GM12878 (cell line): ENCODE data around the gene FXYD6. TPM values are rescaled to one million over a fixed set of nuclear protein-coding genes. Genes with fewer than 3 reads are reported as not detected.

Source experiments
- ATAC-seq: fragments of 200-7000 bp; cut with Tn5 transposase; 3 replicates; pipeline ENCODE4 v1.9.1; 2020; ENCODE audit warnings: mild to moderate bottlenecking, moderate library complexity
- BruUV-seq: library from RNA; stranded (reverse); fragments of 400-500 nt; replicated peaks from 2 replicates; lab custom pipeline; 2021; lab: Mats Ljungman, UMichigan
- CTCF ChIA-PET: fragments of 300-600 bp; sonication (Branson Sonifier 250); formaldehyde crosslinking; extraction: SDS; loops from one replicate; lab custom pipeline; 2021; ENCODE audit warnings: inconsistent platforms; lab: Yijun Ruan, JAX
- POLR2A ChIA-PET: fragments of 350-600 bp; formaldehyde crosslinking; extraction: SDS; loops from one replicate; lab custom pipeline; 2021; ENCODE audit warnings: inconsistent platforms; lab: Charles Lee
- RAD21 ChIA-PET: fragments of 300-600 bp; sonication (Branson Sonifier 250); formaldehyde crosslinking; loops from one replicate; lab custom pipeline; 2023; ENCODE audit warnings: antibody characterized with exemption; ENCODE audit not compliant: unreplicated experiment; lab: Charles Lee
- SMC1A ChIA-PET: fragments of 300-600 bp; sonication (Branson Sonifier 250); formaldehyde crosslinking; loops from one replicate; lab custom pipeline; 2023; ENCODE audit not compliant: unreplicated experiment, uncharacterized antibody; lab: Charles Lee
- DNase-seq: peaks from one replicate; pipeline ENCODE4 v3.0.0-alpha.2; 2011; ENCODE audit warnings: low read depth, low spot score
- FAIRE-seq: peaks from 3 replicates; lab custom pipeline; 2011; peaks lifted over from hg19 to GRCh38; lab: Jason Lieb, UNC
- H2AFZ ChIP-seq: 2 replicates; pipeline ENCODE4 v1.6.0; 2011; ENCODE audit warnings: low read depth, low read length, control low read depth; ENCODE audit not compliant: control insufficient read depth
- H3K27ac ChIP-seq: 2 replicates; pipeline ENCODE4 v1.5.1; 2011; ENCODE audit warnings: control low read depth; ENCODE audit not compliant: control insufficient read depth, insufficient read depth
- H3K27me3 ChIP-seq, 2 experiments: replicated peaks in 1 of 2; 2 replicates each; pipeline versions ENCODE4 v1.6.0 to v1.6.1; 2011; ENCODE audit warnings: low read length in 1 of 2; ENCODE audit not compliant: control insufficient read depth in 2 of 2, insufficient read depth in 2 of 2
- H3K36me3 ChIP-seq, 2 experiments: 2 replicates each; pipeline ENCODE4 v1.5.1; 2011; ENCODE audit warnings: low read length in 1 of 2; ENCODE audit not compliant: control insufficient read depth in 2 of 2, insufficient read depth in 2 of 2
- H3K4me1 ChIP-seq: 2 replicates; pipeline ENCODE4 v1.6.1; 2011; ENCODE audit warnings: mild to moderate bottlenecking, low read length, moderate library complexity, mixed read lengths; ENCODE audit not compliant: control insufficient read depth, insufficient read depth
- H3K4me2 ChIP-seq: 2 replicates; pipeline ENCODE4 v1.6.0; 2011; ENCODE audit warnings: control low read depth; ENCODE audit not compliant: control insufficient read depth, insufficient read depth
- H3K4me3 ChIP-seq: fragments of 200-600 bp; sonication (generic); 2 replicates; pipeline ENCODE4 v1.5.1; 2016
- H3K79me2 ChIP-seq: 2 replicates; pipeline ENCODE4 v1.6.0; 2011; ENCODE audit warnings: low read length; ENCODE audit not compliant: control insufficient read depth, insufficient read depth
- H3K9ac ChIP-seq: 2 replicates; pipeline ENCODE4 v1.8.0; 2011; ENCODE audit warnings: low read length, control low read depth, mixed read lengths; ENCODE audit not compliant: control insufficient read depth, insufficient read depth
- H3K9me3 ChIP-seq: replicated peaks from 3 replicates; pipeline ENCODE4 v1.5.1; 2011; ENCODE audit warnings: mild to moderate bottlenecking, low read length; ENCODE audit not compliant: control insufficient read depth, insufficient read depth
- H4K20me1 ChIP-seq: 2 replicates; pipeline ENCODE4 v1.6.0; 2011; ENCODE audit not compliant: control insufficient read depth, insufficient read depth
- CHD4 ChIP-seq: fragments of 200-600 bp; sonication (generic); IDR thresholded peaks from 2 replicates; pipeline ENCODE4 v1.6.1; 2016; ENCODE audit warnings: mild to moderate bottlenecking
- LARP7 ChIP-seq: fragments of 450-650 bp; IDR thresholded peaks from 2 replicates; pipeline ENCODE4 v1.6.1; 2017; ENCODE audit warnings: mild to moderate bottlenecking
- MTA2 ChIP-seq: fragments of 450-650 bp; IDR thresholded peaks from 2 replicates; pipeline ENCODE4 v1.6.1; 2016; ENCODE audit warnings: low read depth, mild to moderate bottlenecking, moderate library complexity
- NBN ChIP-seq: fragments of 450-650 bp; IDR thresholded peaks from 2 replicates; pipeline ENCODE4 v1.6.1; 2016
- NFYA ChIP-seq: IDR thresholded peaks from 2 replicates; pipeline ENCODE4 v1.6.1; 2011; ENCODE audit warnings: low read depth, mild to moderate bottlenecking, low read length, improper control_type of control experiment, borderline replicate concordance
- RCOR1 ChIP-seq: conservative IDR thresholded peaks from 2 replicates; pipeline ENCODE4 v1.6.1; 2012; ENCODE audit warnings: low read depth, low read length, improper control_type of control experiment
- TAF1 ChIP-seq: IDR thresholded peaks from 2 replicates; pipeline ENCODE4 v1.6.1; 2011; ENCODE audit warnings: mild to moderate bottlenecking, low read depth, low read length, borderline replicate concordance
- WRNIP1 ChIP-seq: IDR thresholded peaks from 2 replicates; pipeline ENCODE4 v1.6.1; 2011; ENCODE audit warnings: low read depth, low read length, improper control_type of control experiment, borderline replicate concordance
- WGBS: methylation state at CpG from one replicate; pipeline ENCODE4 v1.1.6; 2016; ENCODE audit warnings: low lambda C conversion rate; ENCODE audit not compliant: insufficient replicate concordance, insufficient coverage; ENCODE audit errors: missing lambda C conversion rate; 5-methylcytosine and 5-hydroxymethylcytosine counted together
- in situ Hi-C: fragments of 300-500 bp; cut with MboI; formaldehyde crosslinking; loops from 9 replicates; pipeline ENCODE4 v1.14.3; 2018; ENCODE audit warnings: mixed read lengths
- intact Hi-C: fragments of 100-400 bp; cut with micrococcal nuclease; formaldehyde crosslinking; loops from one replicate; pipeline ENCODE4 v1.14.2; 2022; ENCODE audit not compliant: unreplicated experiment
- polyA plus RNA-seq, 11 experiments: library from polyadenylated mRNA; depleted of rRNA in 4 of 11; unstranded in 6 of 11; stranded (reverse) in 5 of 11; fragments of >200 nt; fragmentation: Nextera tagmentation in 4 of 11; fragmentation: Illumina TruSeq in 1 of 11; extraction: Ambion mirVana in 4 of 11; extraction: Trizol in 1 of 11; gene quantifications; 1 replicate in 1 of 11; 2 replicates in 10 of 11; pipeline versions ENCODE4 v1.2.1 to v1.2.3, GENCODE V29; 2011 to 2016; ENCODE audit warnings: inconsistent platforms in 2 of 11, missing spikeins in 2 of 11, low read depth in 1 of 11
- total RNA-seq, 4 experiments: library from RNA; depleted of rRNA in 3 of 4; stranded (reverse); fragments of >200 nt in 3 of 4; fragmentation: Illumina TruSeq in 1 of 4; extraction: Trizol in 1 of 4; gene quantifications; 2 replicates each; pipeline versions ENCODE4 v1.2.1 to v1.2.3, GENCODE V29; 2013 to 2021
- TF ChIP-seq, protein P1 (sequence below): fragments of 450-650 bp; conservative IDR thresholded peaks from 2 replicates; pipeline ENCODE4 v1.6.1; 2017; ENCODE audit warnings: mild to moderate bottlenecking, moderate library complexity
- TF ChIP-seq, protein P2 (sequence below): fragments of 450-650 bp; formaldehyde crosslinking; IDR thresholded peaks from 2 replicates; pipeline ENCODE4 v1.4.0; 2022; ENCODE audit warnings: mild to moderate bottlenecking, moderate library complexity

FXYD6 gene
- total and polyA plus RNA-seq, 10 of the 15 experiments (the other 5 are each of a cell fraction or from before 2014, with no cell fraction given), result 0.09 to 2.0 (median 0.23) TPM; not detected in 2

DNA sequence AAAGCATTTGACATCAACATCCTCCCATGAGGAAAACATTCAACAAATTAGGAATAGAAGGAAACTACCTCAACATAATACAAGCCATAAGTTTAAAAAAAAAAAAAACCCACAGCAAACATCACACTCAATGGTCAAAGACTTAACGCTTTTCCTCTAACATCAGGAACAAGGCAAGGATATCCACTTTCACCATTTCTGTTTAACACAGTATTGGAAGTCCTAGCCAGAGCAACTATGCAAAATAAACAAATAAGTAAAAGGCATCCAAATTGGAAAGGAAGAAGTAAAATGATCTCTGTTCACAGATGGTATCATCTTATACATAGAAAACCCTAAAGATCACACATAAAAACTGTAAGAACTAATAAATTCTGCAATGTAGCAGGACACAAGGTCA, 13.1 kb downstream of the FXYD6 start:
- POLR2A ChIA-PET, result no interaction called here
- H2AFZ ChIP-seq, result no peak overlapping the region

GRCh38 chr11:117862753-117863152, 13.7 kb downstream of the FXYD6 start:
- WGBS, result 0% methylated on average over 1 of the region's 1 CpG
- RAD21 ChIA-PET, result no interaction called here
- Histone ChIP-seq H3K27ac (no peak overlapping the region), H3K9me3 (no peaks in the 10 kb centered on the region), H3K36me3 (no peaks in the 10 kb centered on the region), H3K27me3 (no peaks in the 10 kb centered on the region; a peak in 1 of 4 replicates), H3K9ac (no peak overlapping the region), H3K4me1 (no peaks in the 10 kb centered on the region), H2AFZ (no peak overlapping the region), H3K4me2 (no peak overlapping the region), H3K4me3 (no peak overlapping the region), H4K20me1 (no peaks in the 10 kb centered on the region), H3K79me2 (no peaks in the 10 kb centered on the region)
- ATAC-seq, result no peak
- CTCF ChIA-PET, result no interaction called here
- in situ Hi-C loops, result no loop called here
- BruUV-seq, result no TSS peak
- POLR2A ChIA-PET, result interaction anchor here (0.6 kb wide), 1 partner anchor 105 kb away, joined by 4 read pairs; no protein-coding TSS in a partner anchor
- DNase-seq, result no peak
- no peak for FAIRE-seq
- intact Hi-C loops, result no loop called here
- SMC1A ChIA-PET, result interaction anchor here (1.3 kb wide), 1 partner anchor 9 kb away, joined by 3 read pairs; no protein-coding TSS in a partner anchor
- no peak for TF ChIP-seq WRNIP1
- no peak for TF ChIP-seq CHD4
- no peak for TF ChIP-seq NBN
- TF ChIP-seq LARP7, result no peak
- TF ChIP-seq, protein P1, sequence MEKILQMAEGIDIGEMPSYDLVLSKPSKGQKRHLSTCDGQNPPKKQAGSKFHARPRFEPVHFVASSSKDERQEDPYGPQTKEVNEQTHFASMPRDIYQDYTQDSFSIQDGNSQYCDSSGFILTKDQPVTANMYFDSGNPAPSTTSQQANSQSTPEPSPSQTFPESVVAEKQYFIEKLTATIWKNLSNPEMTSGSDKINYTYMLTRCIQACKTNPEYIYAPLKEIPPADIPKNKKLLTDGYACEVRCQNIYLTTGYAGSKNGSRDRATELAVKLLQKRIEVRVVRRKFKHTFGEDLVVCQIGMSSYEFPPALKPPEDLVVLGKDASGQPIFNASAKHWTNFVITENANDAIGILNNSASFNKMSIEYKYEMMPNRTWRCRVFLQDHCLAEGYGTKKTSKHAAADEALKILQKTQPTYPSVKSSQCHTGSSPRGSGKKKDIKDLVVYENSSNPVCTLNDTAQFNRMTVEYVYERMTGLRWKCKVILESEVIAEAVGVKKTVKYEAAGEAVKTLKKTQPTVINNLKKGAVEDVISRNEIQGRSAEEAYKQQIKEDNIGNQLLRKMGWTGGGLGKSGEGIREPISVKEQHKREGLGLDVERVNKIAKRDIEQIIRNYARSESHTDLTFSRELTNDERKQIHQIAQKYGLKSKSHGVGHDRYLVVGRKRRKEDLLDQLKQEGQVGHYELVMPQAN, result no peak
- no peak for TF ChIP-seq RCOR1
- no peak for TF ChIP-seq NFYA
- no peak for TF ChIP-seq MTA2
- no peak for TF ChIP-seq TAF1

More for the DNA sequence above, 13.1 kb downstream of the FXYD6 start:
- Histone ChIP-seq H3K27ac (no peak overlapping the region), H3K9ac (no peak overlapping the region), H3K36me3 (no peaks in the 10 kb centered on the region), H3K4me2 (no peak overlapping the region), H3K27me3 (peaks cover 0 to 2% of the 10 kb centered on the region in 2 experiments; a peak in 3 of 4 replicates), H3K4me3 (no peak overlapping the region), H3K4me1 (no peaks in the 10 kb centered on the region), H4K20me1 (no peaks in the 10 kb centered on the region), H3K9me3 (no peaks in the 10 kb centered on the region), H3K79me2 (no peaks in the 10 kb centered on the region)
- 93% methylated on average over 1 of the region's 1 CpG for WGBS
- BruUV-seq, result no TSS peak
- intact Hi-C loops (no loop called here), in situ Hi-C loops (no loop called here)
- ATAC-seq (no peak), FAIRE-seq (no peak), DNase-seq (no peak)
- SMC1A ChIA-PET, result no interaction called here
- TF ChIP-seq, protein P2, sequence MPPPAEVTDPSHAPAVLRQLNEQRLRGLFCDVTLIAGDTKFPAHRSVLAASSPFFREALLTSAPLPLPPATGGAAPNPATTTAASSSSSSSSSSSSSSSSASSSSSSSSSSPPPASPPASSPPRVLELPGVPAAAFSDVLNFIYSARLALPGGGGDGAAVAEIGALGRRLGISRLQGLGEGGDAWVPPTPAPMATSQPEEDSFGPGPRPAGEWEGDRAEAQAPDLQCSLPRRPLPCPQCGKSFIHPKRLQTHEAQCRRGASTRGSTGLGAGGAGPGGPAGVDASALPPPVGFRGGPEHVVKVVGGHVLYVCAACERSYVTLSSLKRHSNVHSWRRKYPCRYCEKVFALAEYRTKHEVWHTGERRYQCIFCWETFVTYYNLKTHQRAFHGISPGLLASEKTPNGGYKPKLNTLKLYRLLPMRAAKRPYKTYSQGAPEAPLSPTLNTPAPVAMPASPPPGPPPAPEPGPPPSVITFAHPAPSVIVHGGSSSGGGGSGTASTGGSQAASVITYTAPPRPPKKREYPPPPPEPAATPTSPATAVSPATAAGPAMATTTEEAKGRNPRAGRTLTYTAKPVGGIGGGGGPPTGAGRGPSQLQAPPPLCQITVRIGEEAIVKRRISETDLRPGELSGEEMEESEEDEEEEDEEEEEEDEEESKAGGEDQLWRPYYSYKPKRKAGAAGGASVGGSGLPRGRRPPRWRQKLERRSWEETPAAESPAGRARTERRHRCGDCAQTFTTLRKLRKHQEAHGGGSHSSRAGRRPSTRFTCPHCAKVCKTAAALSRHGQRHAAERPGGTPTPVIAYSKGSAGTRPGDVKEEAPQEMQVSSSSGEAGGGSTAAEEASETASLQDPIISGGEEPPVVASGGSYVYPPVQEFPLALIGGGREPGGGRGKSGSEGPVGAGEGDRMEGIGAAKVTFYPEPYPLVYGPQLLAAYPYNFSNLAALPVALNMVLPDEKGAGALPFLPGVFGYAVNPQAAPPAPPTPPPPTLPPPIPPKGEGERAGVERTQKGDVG (CRISPR knock-in tag), result no peak
- RAD21 ChIA-PET, result no interaction called here
- CTCF ChIA-PET, result no interaction called here
